Uterus (tissue), 4 donors: Measurements from ENCODE around the gene RIOX2. TPM values are rescaled to one million over a fixed set of nuclear protein-coding genes. Genes with fewer than 3 reads are reported as not detected.

Source experiments
- DNase-seq, 2 donors: peaks; one replicate each; pipeline ENCODE4 v3.0.0-alpha.2; 2019 to 2020
- H3K27ac ChIP-seq, 2 donors: fragments of 200-600 bp; sonication (generic); 1 replicate in 1 of 2; 2 replicates in 1 of 2; pipeline ENCODE4 v1.5.1; 2016 to 2018
- H3K27me3 ChIP-seq, 2 donors: fragments of 200-600 bp; sonication (generic); one replicate each; pipeline ENCODE4 v1.5.1; 2018 to 2019; ENCODE audit warnings: control low read depth in 1 of 2
- H3K36me3 ChIP-seq, 2 donors: fragments of 200-600 bp; sonication (generic); one replicate each; pipeline ENCODE4 v1.5.1; 2019; ENCODE audit warnings: control low read depth in 1 of 2
- H3K4me1 ChIP-seq, 2 donors: fragments of 200-600 bp; sonication (generic); one replicate each; pipeline ENCODE4 v1.5.1; 2018 to 2019; ENCODE audit warnings: control low read depth in 1 of 2
- H3K4me3 ChIP-seq, 2 donors: fragments of 200-600 bp; sonication (generic); 1 replicate in 1 of 2; 2 replicates in 1 of 2; pipeline ENCODE4 v1.5.1; 2018 to 2019; ENCODE audit warnings: mild to moderate bottlenecking in 1 of 2
- H3K9me3 ChIP-seq, 2 donors: fragments of 200-600 bp; sonication (generic); one replicate each; pipeline ENCODE4 v1.5.1; 2019; ENCODE audit warnings: control low read depth in 1 of 2
- POLR2A ChIP-seq, 2 donors: fragments of 450-650 bp; IDR thresholded peaks; one replicate each; pipeline ENCODE4 v1.6.1; 2016; ENCODE audit warnings: antibody characterized with exemption in 2 of 2, mild to moderate bottlenecking in 1 of 2, moderate library complexity in 1 of 2
- intact Hi-C: fragments of 100-400 bp; cut with DNase I; formaldehyde crosslinking; loops from one replicate; pipeline ENCODE4 v1.15.1; 2023; ENCODE audit warnings: low total_unique reads
- total RNA-seq, 4 donors: library from RNA; depleted of rRNA in 3 of 4; stranded (reverse); fragments of >200 nt in 3 of 4; gene quantifications; one replicate each; pipeline versions ENCODE4 v1.1.0 to v1.2.4, GENCODE V29; 2014 to 2023
- TF ChIP-seq, protein P1 (sequence below), 4 experiments: fragments of 200-600 bp in 2 of 4; fragments of 450-650 bp in 2 of 4; sonication (generic) in 2 of 4; IDR thresholded peaks; one replicate each; pipeline ENCODE4 v1.5.1; 2016 to 2019; ENCODE audit warnings: antibody characterized with exemption in 4 of 4, mild to moderate bottlenecking in 2 of 4, moderate library complexity in 1 of 4
- donor health status: DM: yes; HTN: yes; CAD: no.

The RIOX2 gene
- total RNA-seq, 4 donors from 2014 or later: 8.8 to 35.5 (median 22.1) TPM

DNA sequence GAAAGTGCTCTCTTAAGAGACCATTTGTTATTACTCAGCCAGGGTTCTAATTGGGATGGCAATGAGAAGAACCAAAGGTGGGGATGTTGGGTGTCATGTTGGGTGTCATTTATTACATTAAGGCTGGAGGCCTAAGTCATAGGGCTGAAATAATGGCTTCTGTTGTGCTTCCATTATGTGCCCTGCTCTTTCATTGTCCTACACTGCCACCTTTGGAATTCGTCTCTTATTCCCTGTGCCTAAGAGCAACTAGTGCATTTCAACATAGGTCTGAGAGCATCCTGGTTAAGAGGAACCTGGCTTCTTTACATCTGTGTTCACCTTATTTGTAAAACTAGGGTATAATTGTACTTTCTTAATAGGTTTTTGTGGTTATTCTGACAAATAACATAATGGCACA, 32.2 kb downstream of the RIOX2 start:
- H3K36me3 ChIP-seq: no peaks in the 10 kb centered on the region
- intact Hi-C loops: no loop called here

DNA sequence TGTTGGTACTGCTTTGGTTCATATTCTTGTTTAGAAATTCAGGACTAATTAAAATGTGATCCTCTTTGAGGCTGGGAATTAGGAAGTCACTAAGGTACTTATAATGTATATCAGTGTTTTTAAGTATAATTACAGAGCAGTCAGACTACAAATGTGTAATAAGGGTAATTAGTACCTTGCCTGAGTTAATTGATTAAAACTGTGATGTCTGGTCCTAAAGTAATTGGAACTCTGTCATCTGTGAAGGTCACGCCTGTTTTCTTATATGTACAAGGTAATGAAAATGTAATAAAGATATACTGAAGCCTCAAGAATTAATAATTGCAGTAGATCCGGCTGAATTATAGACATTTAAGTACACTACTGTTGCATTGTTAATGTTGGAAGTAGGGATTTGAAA, 32.8 kb downstream of the RIOX2 start:
- Histone ChIP-seq H3K36me3 (no peaks in the 10 kb centered on the region), H3K27ac (no peak overlapping the region), H3K27me3 (no peaks in the 10 kb centered on the region), H3K4me1 (no peaks in the 10 kb centered on the region), H3K9me3 (no peaks in the 10 kb centered on the region), H3K4me3 (no peak overlapping the region)
- TF ChIP-seq, protein P1, sequence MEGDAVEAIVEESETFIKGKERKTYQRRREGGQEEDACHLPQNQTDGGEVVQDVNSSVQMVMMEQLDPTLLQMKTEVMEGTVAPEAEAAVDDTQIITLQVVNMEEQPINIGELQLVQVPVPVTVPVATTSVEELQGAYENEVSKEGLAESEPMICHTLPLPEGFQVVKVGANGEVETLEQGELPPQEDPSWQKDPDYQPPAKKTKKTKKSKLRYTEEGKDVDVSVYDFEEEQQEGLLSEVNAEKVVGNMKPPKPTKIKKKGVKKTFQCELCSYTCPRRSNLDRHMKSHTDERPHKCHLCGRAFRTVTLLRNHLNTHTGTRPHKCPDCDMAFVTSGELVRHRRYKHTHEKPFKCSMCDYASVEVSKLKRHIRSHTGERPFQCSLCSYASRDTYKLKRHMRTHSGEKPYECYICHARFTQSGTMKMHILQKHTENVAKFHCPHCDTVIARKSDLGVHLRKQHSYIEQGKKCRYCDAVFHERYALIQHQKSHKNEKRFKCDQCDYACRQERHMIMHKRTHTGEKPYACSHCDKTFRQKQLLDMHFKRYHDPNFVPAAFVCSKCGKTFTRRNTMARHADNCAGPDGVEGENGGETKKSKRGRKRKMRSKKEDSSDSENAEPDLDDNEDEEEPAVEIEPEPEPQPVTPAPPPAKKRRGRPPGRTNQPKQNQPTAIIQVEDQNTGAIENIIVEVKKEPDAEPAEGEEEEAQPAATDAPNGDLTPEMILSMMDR (IDR thresholded peaks at IDR 0.05): no peak
- TF ChIP-seq POLR2A (IDR thresholded peaks at IDR 0.05): no peak
- no peak for DNase-seq
- intact Hi-C loops: no loop called here

More for the DNA sequence above, 32.2 kb downstream of the RIOX2 start:
- no peak overlapping the region for H3K4me3 ChIP-seq
- H3K27me3 ChIP-seq: no peaks in the 10 kb centered on the region
- no peaks in the 10 kb centered on the region for H3K4me1 ChIP-seq
- TF ChIP-seq, protein P1 (IDR thresholded peaks at IDR 0.05): no peak
- no peak for TF ChIP-seq POLR2A (IDR thresholded peaks at IDR 0.05)
- H3K27ac ChIP-seq: no peak overlapping the region
- no peak for DNase-seq
- no peaks in the 10 kb centered on the region for H3K9me3 ChIP-seq

DNA sequence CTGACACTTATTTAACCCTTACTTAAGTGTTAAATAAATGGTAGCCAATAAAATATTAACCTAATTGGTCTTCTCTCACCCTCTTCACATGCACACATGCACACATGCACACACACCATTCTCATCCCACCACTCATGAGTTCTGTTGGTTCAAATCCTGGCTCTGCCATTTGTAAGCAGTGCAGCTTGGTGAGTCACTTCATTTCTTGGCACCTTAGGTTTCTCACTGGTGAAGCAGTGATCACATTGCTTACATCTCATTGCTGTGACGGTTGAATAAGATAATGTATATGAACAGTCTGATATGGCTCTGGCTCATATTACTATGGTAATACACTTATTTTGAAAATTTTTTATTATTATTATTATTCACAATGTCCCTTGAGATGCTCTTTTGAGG, 33.8 kb downstream of the RIOX2 start:
- no peaks in the 10 kb centered on the region for H3K36me3 ChIP-seq
- H3K4me3 ChIP-seq: no peak overlapping the region
- H3K27ac ChIP-seq: no peak overlapping the region
- no peak for DNase-seq
- TF ChIP-seq POLR2A (IDR thresholded peaks at IDR 0.05): no peak
- TF ChIP-seq, protein P1 (IDR thresholded peaks at IDR 0.05): no peak
- H3K4me1 ChIP-seq: no peaks in the 10 kb centered on the region
- H3K9me3 ChIP-seq: no peaks in the 10 kb centered on the region
- intact Hi-C loops: no loop called here
- no peaks in the 10 kb centered on the region for H3K27me3 ChIP-seq

DNA sequence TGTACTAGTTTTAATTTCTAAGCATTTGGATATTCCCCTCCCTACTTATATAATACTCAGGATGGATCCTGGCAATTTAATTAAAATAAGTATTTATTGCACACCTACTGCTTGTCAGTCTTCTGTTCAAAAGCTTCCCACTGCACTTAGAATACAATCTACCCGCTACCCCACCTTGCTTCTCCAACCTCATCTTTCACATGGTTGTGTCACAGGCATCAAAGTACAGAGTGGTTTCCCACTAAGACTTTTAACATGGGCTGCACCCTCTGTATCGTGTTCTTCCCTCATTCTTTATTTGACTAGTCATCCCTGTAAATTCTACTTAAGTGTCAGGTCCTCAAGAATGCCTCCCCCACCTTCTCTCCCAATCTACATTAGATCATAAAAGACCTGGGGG, 35.0 kb downstream of the RIOX2 start:
- no peaks in the 10 kb centered on the region for H3K4me1 ChIP-seq
- TF ChIP-seq, protein P1 (IDR thresholded peaks at IDR 0.05): no peak
- TF ChIP-seq POLR2A (IDR thresholded peaks at IDR 0.05): no peak
- no peak overlapping the region for H3K4me3 ChIP-seq
- no peaks in the 10 kb centered on the region for H3K9me3 ChIP-seq
- H3K27me3 ChIP-seq: no peaks in the 10 kb centered on the region
- DNase-seq: no peak
- no peak overlapping the region for H3K27ac ChIP-seq
- H3K36me3 ChIP-seq: no peaks in the 10 kb centered on the region
- intact Hi-C loops: no loop called here

DNA sequence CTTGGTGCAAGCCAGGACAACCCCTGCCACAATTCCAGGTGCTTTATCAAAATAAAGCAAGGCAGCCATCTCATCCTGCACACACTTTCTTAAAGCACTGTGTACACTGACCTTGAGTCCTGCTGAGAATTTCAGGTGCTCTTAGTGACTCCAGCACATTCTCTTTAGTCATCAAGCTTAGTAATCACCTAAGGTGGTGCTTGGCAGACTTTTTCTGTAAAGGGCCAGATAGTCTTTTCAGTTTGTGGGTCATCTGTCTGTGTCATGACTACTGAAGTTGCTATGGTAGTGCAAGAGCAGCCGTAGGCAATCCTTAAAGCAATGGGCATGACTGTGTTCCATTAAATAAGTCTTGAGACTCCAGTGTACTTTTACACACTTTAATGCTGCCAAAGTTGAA, 36.4 kb downstream of the RIOX2 start:
- Histone ChIP-seq H3K4me3 (no peak overlapping the region), H3K9me3 (no peaks in the 10 kb centered on the region), H3K27ac (no peak overlapping the region), H3K4me1 (no peaks in the 10 kb centered on the region), H3K36me3 (no peaks in the 10 kb centered on the region), H3K27me3 (no peaks in the 10 kb centered on the region)
- intact Hi-C loops: no loop called here
- no peak for DNase-seq
- TF ChIP-seq, protein P1 (IDR thresholded peaks at IDR 0.05): no peak
- TF ChIP-seq POLR2A (IDR thresholded peaks at IDR 0.05): no peak
